ENCODE measurements around the gene TAAR9.

GRCh38 chr6:132587424-132587823, 49.3 kb downstream of the TAAR9 start:
- TF ChIP-seq MAX (IDR thresholded peaks at IDR 0.05), result no peak
- TF ChIP-seq TAF1 (IDR thresholded peaks at IDR 0.05; ENCODE audit: low read depth), result no peak
- TF ChIP-seq TCF12 (IDR thresholded peaks at IDR 0.05; ENCODE audit: low read depth), result no peak
- TF ChIP-seq, protein P1, sequence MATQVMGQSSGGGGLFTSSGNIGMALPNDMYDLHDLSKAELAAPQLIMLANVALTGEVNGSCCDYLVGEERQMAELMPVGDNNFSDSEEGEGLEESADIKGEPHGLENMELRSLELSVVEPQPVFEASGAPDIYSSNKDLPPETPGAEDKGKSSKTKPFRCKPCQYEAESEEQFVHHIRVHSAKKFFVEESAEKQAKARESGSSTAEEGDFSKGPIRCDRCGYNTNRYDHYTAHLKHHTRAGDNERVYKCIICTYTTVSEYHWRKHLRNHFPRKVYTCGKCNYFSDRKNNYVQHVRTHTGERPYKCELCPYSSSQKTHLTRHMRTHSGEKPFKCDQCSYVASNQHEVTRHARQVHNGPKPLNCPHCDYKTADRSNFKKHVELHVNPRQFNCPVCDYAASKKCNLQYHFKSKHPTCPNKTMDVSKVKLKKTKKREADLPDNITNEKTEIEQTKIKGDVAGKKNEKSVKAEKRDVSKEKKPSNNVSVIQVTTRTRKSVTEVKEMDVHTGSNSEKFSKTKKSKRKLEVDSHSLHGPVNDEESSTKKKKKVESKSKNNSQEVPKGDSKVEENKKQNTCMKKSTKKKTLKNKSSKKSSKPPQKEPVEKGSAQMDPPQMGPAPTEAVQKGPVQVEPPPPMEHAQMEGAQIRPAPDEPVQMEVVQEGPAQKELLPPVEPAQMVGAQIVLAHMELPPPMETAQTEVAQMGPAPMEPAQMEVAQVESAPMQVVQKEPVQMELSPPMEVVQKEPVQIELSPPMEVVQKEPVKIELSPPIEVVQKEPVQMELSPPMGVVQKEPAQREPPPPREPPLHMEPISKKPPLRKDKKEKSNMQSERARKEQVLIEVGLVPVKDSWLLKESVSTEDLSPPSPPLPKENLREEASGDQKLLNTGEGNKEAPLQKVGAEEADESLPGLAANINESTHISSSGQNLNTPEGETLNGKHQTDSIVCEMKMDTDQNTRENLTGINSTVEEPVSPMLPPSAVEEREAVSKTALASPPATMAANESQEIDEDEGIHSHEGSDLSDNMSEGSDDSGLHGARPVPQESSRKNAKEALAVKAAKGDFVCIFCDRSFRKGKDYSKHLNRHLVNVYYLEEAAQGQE (IDR thresholded peaks at IDR 0.05; ENCODE audit: low read depth), result no peak
- TF ChIP-seq USF1 (IDR thresholded peaks at IDR 0.05), result no peak
- TF ChIP-seq CEBPB (IDR thresholded peaks at IDR 0.05), result no peak

All from Ishikawa (cell line).